K562 (cell line): Measurements from ENCODE around the gene NUP62. TPM values are rescaled to one million over a fixed set of nuclear protein-coding genes. Genes with fewer than 3 reads are reported as not detected.

Experiments used
- BCL6 ChIP-seq: fragments of 250-450 bp; sonication (Bioruptor Pico); IDR thresholded peaks from 2 replicates; pipeline ENCODE4 v1.4.0; 2020
- CCNT2 ChIP-seq: IDR thresholded peaks from 2 replicates; pipeline ENCODE4 v1.6.1; 2011; ENCODE audit warnings: borderline replicate concordance, low read depth, mild to moderate bottlenecking, moderate library complexity, mixed read lengths, low read length; ENCODE audit not compliant: insufficient read length; ENCODE audit errors: extremely low read depth
- CHCHD3 ChIP-seq: fragments of 250-450 bp; sonication (Bioruptor Pico); IDR thresholded peaks from 2 replicates; pipeline ENCODE4 v2.1.2; 2022; ENCODE audit warnings: mild to moderate bottlenecking
- FOXP4 ChIP-seq: sonication (generic); formaldehyde crosslinking; IDR thresholded peaks from 2 replicates; pipeline ENCODE4 v1.8.0; 2022; ENCODE audit warnings: mild to moderate bottlenecking, missing genetic modification reagents, borderline replicate concordance
- HNRNPL ChIP-seq: fragments of 200-400 bp; formaldehyde crosslinking; IDR thresholded peaks from 2 replicates; pipeline ENCODE4 v1.6.1; 2017; ENCODE audit warnings: low read depth, mild to moderate bottlenecking, low read length
- MEF2D ChIP-seq: conservative IDR thresholded peaks from 2 replicates; pipeline ENCODE4 v1.6.1; 2016; ENCODE audit warnings: low read depth, missing genetic modification characterization, missing compliant biosample characterization
- MITF ChIP-seq: IDR thresholded peaks from 2 replicates; pipeline ENCODE4 v1.6.1; 2014; ENCODE audit warnings: antibody characterized with exemption
- MXI1 ChIP-seq: IDR thresholded peaks from 2 replicates; pipeline ENCODE4 v1.6.1; 2011; ENCODE audit warnings: low read depth, mild to moderate bottlenecking, improper control_type of control experiment, low read length
- NCOA6 ChIP-seq: fragments of 450-650 bp; IDR thresholded peaks from 2 replicates; pipeline ENCODE4 v1.6.1; 2017; ENCODE audit warnings: mild to moderate bottlenecking
- POLR2AphosphoS2 ChIP-seq: IDR thresholded peaks from 2 replicates; pipeline ENCODE4 v1.6.1; 2012; ENCODE audit warnings: low read length, improper control_type of control experiment
- SNAPC5 ChIP-seq: fragments of 250-450 bp; sonication (Bioruptor Pico); IDR thresholded peaks from 2 replicates; pipeline ENCODE4 v1.8.0; 2021; ENCODE audit warnings: moderate library complexity, mild to moderate bottlenecking, inconsistent platforms
- ZBTB12 ChIP-seq: fragments of 250-450 bp; sonication (Bioruptor Pico); IDR thresholded peaks from 2 replicates; pipeline ENCODE4 v1.4.0; 2020
- ZBTB49 ChIP-seq: sonication (generic); formaldehyde crosslinking; IDR thresholded peaks from 2 replicates; pipeline ENCODE4 v1.8.0; 2022; ENCODE audit warnings: missing genetic modification reagents, mild to moderate bottlenecking, borderline replicate concordance
- ZBTB9 ChIP-seq: fragments of 450-650 bp; formaldehyde crosslinking; IDR thresholded peaks from 2 replicates; pipeline ENCODE4 v1.4.0; 2020; ENCODE audit warnings: mild to moderate bottlenecking, moderate library complexity
- ZNF124 ChIP-seq: sonication (generic); formaldehyde crosslinking; IDR thresholded peaks from 2 replicates; pipeline ENCODE4 v1.8.1; 2022; ENCODE audit warnings: missing genetic modification reagents
- ZNF175 ChIP-seq: fragments of 200-800 bp; sonication (Bioruptor generic); IDR thresholded peaks from 2 replicates; pipeline ENCODE4 v1.6.1; 2016; ENCODE audit warnings: low read depth, mild to moderate bottlenecking, missing genetic modification characterization, missing compliant biosample characterization
- ZNF23 ChIP-seq: fragments of 250-450 bp; sonication (Bioruptor Pico); IDR thresholded peaks from 2 replicates; pipeline ENCODE4 v1.4.0; 2020; ENCODE audit warnings: mild to moderate bottlenecking
- ZNF311 ChIP-seq: fragments of 250-450 bp; sonication (Bioruptor Pico); IDR thresholded peaks from 2 replicates; pipeline ENCODE4 v1.4.0; 2020; ENCODE audit warnings: mild to moderate bottlenecking, moderate library complexity
- ZNF586 ChIP-seq: fragments of 450-650 bp; formaldehyde crosslinking; conservative IDR thresholded peaks from 2 replicates; pipeline ENCODE4 v1.4.0; 2020; ENCODE audit warnings: mild to moderate bottlenecking, moderate library complexity
- ZNF644 ChIP-seq: fragments of 200-800 bp; sonication (Bioruptor generic); IDR thresholded peaks from 2 replicates; pipeline ENCODE4 v1.6.1; 2016; ENCODE audit warnings: low read depth, missing genetic modification characterization, missing compliant biosample characterization
- polyA plus RNA-seq, 8 experiments: library from polyadenylated mRNA; depleted of rRNA in 4 of 8; stranded (reverse) in 5 of 8; unstranded in 3 of 8; fragments of >200 nt; fragmentation: Nextera tagmentation in 2 of 8; fragmentation: Illumina TruSeq in 1 of 8; extraction: Ambion mirVana in 2 of 8; extraction: Trizol in 1 of 8; gene quantifications; 2 replicates each; pipeline versions ENCODE4 v1.2.1 to v1.2.3, GENCODE V29; 2011 to 2014; ENCODE audit warnings: inconsistent platforms in 1 of 8, missing spikeins in 1 of 8
- total RNA-seq, 7 experiments: library from RNA; depleted of rRNA in 6 of 7; stranded (reverse); fragments of >200 nt in 6 of 7; fragmentation: Illumina TruSeq in 2 of 7; extraction: Trizol in 2 of 7; gene quantifications; 2 replicates each; pipeline versions ENCODE4 v1.2.1 to v1.2.3, GENCODE V29; 2011 to 2021; ENCODE audit warnings: low replicate concordance in 1 of 7

Gene NUP62
- total and polyA plus RNA-seq, 9 of the 15 experiments (the other 6 are each of a cell fraction or from before 2014, with no cell fraction given), result 16.9 to 109 (median 66.0) TPM

GRCh38 chr19:49929121-49929610, at the start of gene NUP62, which contains the start of gene ATF5 (continued):
- TF ChIP-seq FOXP4 (CRISPR knock-in tag) (no peak), ZBTB12 (no peak), ZBTB49 (CRISPR knock-in tag) (peak; percentile 62), ZNF644 (tag) (no peak; the same call in 1 of the 2 replicates), MEF2D (tag) (no peak), ZNF586 (CRISPR knock-in tag) (no peak), ZNF124 (no peak; the same call in 1 of the 2 replicates), ZNF23 (no peak), NCOA6 (no peak), MITF (0 out of 2 replicates have a peak, but pooled peaks have one; percentile 30), MXI1 (no peak), POLR2AphosphoS2 (no peak; the same call in 1 of the 2 replicates), CHCHD3 (CRISPR knock-in tag) (no peak), CCNT2 (peak; percentile 62), ZNF311 (no peak), BCL6 (CRISPR knock-in tag) (no peak), SNAPC5 (CRISPR knock-in tag) (no peak), HNRNPL (no peak), ZNF175 (CRISPR knock-in tag) (peak; percentile 35; the same call in 1 of the 2 replicates), ZBTB9 (CRISPR knock-in tag) (peak; percentile 25; the same call in 1 of the 2 replicates)
